ENCODE results near the gene VPS11. TPM values are rescaled to one million over a fixed set of nuclear protein-coding genes. Genes with fewer than 3 reads are reported as not detected.

Gene VPS11
- total and polyA plus RNA-seq, 10 of the 15 experiments (the other 5 are each of a cell fraction or from before 2014, with no cell fraction given) = 15.8 to 26.4 (median 24.5) TPM

GRCh38 chr11:119084663-119085436, 17.2 kb downstream of the VPS11 start, which contains the start of gene HMBS (continued):
- TF ChIP-seq ZBTB33 (IDR thresholded peaks at IDR 0.05) = no peak
- TF ChIP-seq SMAD5 (IDR thresholded peaks at IDR 0.05; ENCODE audit: low read depth) = peak; percentile 82
- TF ChIP-seq MLLT1 (IDR thresholded peaks at IDR 0.05) = no peak
- TF ChIP-seq SMARCA5 (IDR thresholded peaks at IDR 0.05) = no peak
- TF ChIP-seq SUZ12 (IDR thresholded peaks at IDR 0.05; ENCODE audit: unreplicated experiment) = no peak
- TF ChIP-seq USF2 (IDR thresholded peaks at IDR 0.05; ENCODE audit: borderline replicate concordance, low read depth, low read length) = peak; percentile 9; the same call in 1 of the 2 replicates
- TF ChIP-seq GATAD2B (conservative IDR thresholded peaks at IDR 0.05; ENCODE audit: low read depth) = no peak
- TF ChIP-seq ELK1 (IDR thresholded peaks at IDR 0.05; ENCODE audit: low read depth, low read length) = peak; percentile 76; the same call in 1 of the 2 replicates
- peak in 1 of 2 experiments; percentile 78; a peak in 2 of 4 replicates for TF ChIP-seq BHLHE40 (IDR thresholded peaks at IDR 0.05; ENCODE audit: borderline replicate concordance in 1 of 2, low read depth in 2 of 2, low read length in 1 of 2)
- TF ChIP-seq CHD1 (IDR thresholded peaks at IDR 0.05; ENCODE audit: low read depth, low read length) = no peak
- TF ChIP-seq MTA2 (IDR thresholded peaks at IDR 0.05; ENCODE audit: low read depth) = no peak
- TF ChIP-seq ZNF217 (IDR thresholded peaks at IDR 0.05) = no peak
- no peak; the same call in 2 of the 3 replicates for TF ChIP-seq POU2F2 (IDR thresholded peaks at IDR 0.05; ENCODE audit: borderline replicate concordance, low read depth, low read length)
- TF ChIP-seq RAD51 (IDR thresholded peaks at IDR 0.05) = peak; percentile 77
- TF ChIP-seq BMI1 (IDR thresholded peaks at IDR 0.05; ENCODE audit: borderline replicate concordance) = no peak
- TF ChIP-seq HDGF (IDR thresholded peaks at IDR 0.05) = 0 out of 2 replicates have a peak, but pooled peaks have one; percentile 49
- peak; percentile 89 for TF ChIP-seq MXI1 (IDR thresholded peaks at IDR 0.05; ENCODE audit: low read depth, low read length)
- TF ChIP-seq NKRF (conservative IDR thresholded peaks at IDR 0.05) = peak; percentile 94
- peak; percentile 86 for TF ChIP-seq MAX (IDR thresholded peaks at IDR 0.05; ENCODE audit: low read depth, low read length)

All from GM12878 (cell line).